ENCODE measurements around the gene RSF1.

- TF ChIP-seq, protein P1, sequence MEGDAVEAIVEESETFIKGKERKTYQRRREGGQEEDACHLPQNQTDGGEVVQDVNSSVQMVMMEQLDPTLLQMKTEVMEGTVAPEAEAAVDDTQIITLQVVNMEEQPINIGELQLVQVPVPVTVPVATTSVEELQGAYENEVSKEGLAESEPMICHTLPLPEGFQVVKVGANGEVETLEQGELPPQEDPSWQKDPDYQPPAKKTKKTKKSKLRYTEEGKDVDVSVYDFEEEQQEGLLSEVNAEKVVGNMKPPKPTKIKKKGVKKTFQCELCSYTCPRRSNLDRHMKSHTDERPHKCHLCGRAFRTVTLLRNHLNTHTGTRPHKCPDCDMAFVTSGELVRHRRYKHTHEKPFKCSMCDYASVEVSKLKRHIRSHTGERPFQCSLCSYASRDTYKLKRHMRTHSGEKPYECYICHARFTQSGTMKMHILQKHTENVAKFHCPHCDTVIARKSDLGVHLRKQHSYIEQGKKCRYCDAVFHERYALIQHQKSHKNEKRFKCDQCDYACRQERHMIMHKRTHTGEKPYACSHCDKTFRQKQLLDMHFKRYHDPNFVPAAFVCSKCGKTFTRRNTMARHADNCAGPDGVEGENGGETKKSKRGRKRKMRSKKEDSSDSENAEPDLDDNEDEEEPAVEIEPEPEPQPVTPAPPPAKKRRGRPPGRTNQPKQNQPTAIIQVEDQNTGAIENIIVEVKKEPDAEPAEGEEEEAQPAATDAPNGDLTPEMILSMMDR (IDR thresholded peaks at IDR 0.05), result no peak
- TF ChIP-seq POLR2AphosphoS5 (IDR thresholded peaks at IDR 0.05) (no peak), POLR2A (IDR thresholded peaks at IDR 0.05) (no peak), EP300 (IDR thresholded peaks at IDR 0.05) (no peak)
These were observed 116.5 kb downstream of the RSF1 start for GRCh38 chr11:77704029-77704428.

Data from stomach (tissue), 4 donors.